IMR-90 (cell line): Measurements from ENCODE around the gene TIMM10. TPM values are rescaled to one million over a fixed set of nuclear protein-coding genes. Genes with fewer than 3 reads are reported as not detected.

Experiments
- ATAC-seq: fragments of 200-7000 bp; cut with Tn5 transposase; 2 replicates; pipeline ENCODE4 v1.9.1; 2020; ENCODE audit warnings: low read depth, mild to moderate bottlenecking, moderate library complexity
- BruUV-seq: library from RNA; stranded (reverse); fragments of 400-500 nt; replicated peaks from 2 replicates; lab custom pipeline; 2021; lab: Mats Ljungman, UMichigan
- CTCF ChIA-PET: fragments of 300-600 bp; formaldehyde crosslinking; extraction: SDS; loops from one replicate; lab custom pipeline; 2021; ENCODE audit warnings: antibody characterized with exemption; lab: Yijun Ruan, JAX
- POLR2A ChIA-PET: fragments of 300-600 bp; sonication (Branson Sonifier 250); formaldehyde crosslinking; loops from one replicate; lab custom pipeline; 2022; ENCODE audit warnings: antibody characterized with exemption; ENCODE audit not compliant: unreplicated experiment; lab: Charles Lee
- DNase-seq: peaks from one replicate; pipeline ENCODE4 v3.0.0; 2013
- H2AFZ ChIP-seq: replicated peaks from 2 replicates; pipeline ENCODE3; 2013; ENCODE audit warnings: low read length, mild to moderate bottlenecking; ENCODE audit not compliant: poor library complexity
- H2AK5ac ChIP-seq: 2 replicates; pipeline ENCODE4 v1.6.1; 2013; ENCODE audit warnings: low read depth, low read length, inconsistent platforms
- H2AK9ac ChIP-seq: replicated peaks from 2 replicates; pipeline ENCODE3; 2013; ENCODE audit warnings: mild to moderate bottlenecking, low read depth, low read length, moderate library complexity; ENCODE audit not compliant: poor library complexity
- H2BK120ac ChIP-seq: 2 replicates; pipeline ENCODE4 v1.6.1; 2013; ENCODE audit warnings: low read depth, low read length, inconsistent platforms
- H2BK15ac ChIP-seq: 3 replicates; pipeline ENCODE4 v1.6.1; 2013; ENCODE audit warnings: low read depth, low read length, inconsistent platforms
- H2BK20ac ChIP-seq: 2 replicates; pipeline ENCODE4 v1.6.1; 2013; ENCODE audit warnings: low read depth, mild to moderate bottlenecking, inconsistent platforms, low read length, moderate library complexity
- H2BK5ac ChIP-seq: 2 replicates; pipeline ENCODE4 v1.6.1; 2013; ENCODE audit warnings: mild to moderate bottlenecking, low read depth, low read length, inconsistent platforms; ENCODE audit not compliant: poor library complexity, severe bottlenecking
- H3K14ac ChIP-seq: replicated peaks from 2 replicates; pipeline ENCODE4 v1.6.1; 2013; ENCODE audit warnings: low read depth, low read length, inconsistent platforms
- H3K18ac ChIP-seq: 2 replicates; pipeline ENCODE4 v1.6.1; 2013; ENCODE audit warnings: low read depth, low read length, control low read depth
- H3K23ac ChIP-seq: 2 replicates; pipeline ENCODE4 v1.6.1; 2013; ENCODE audit warnings: low read depth, low read length, inconsistent platforms
- H3K27ac ChIP-seq: 2 replicates; pipeline ENCODE4 v1.5.1; 2013; ENCODE audit warnings: mild to moderate bottlenecking, control low read depth, low read length; ENCODE audit not compliant: insufficient read depth
- H3K27me3 ChIP-seq: 2 replicates; pipeline ENCODE4 v1.6.1; 2013; ENCODE audit warnings: low read length; ENCODE audit not compliant: control insufficient read depth, insufficient read depth
- H3K36me3 ChIP-seq: 2 replicates; pipeline ENCODE4 v1.6.1; 2013; ENCODE audit warnings: low read length, mixed read lengths; ENCODE audit not compliant: control insufficient read depth, insufficient read depth
- H3K4ac ChIP-seq: 2 replicates; pipeline ENCODE4 v1.6.1; 2013; ENCODE audit warnings: low read depth, low read length, inconsistent platforms
- H3K4me1 ChIP-seq: 2 replicates; pipeline ENCODE4 v1.6.1; 2013; ENCODE audit warnings: low read length, mixed read lengths; ENCODE audit not compliant: control insufficient read depth, insufficient read depth
- H3K4me2 ChIP-seq: 2 replicates; pipeline ENCODE4 v1.6.1; 2013; ENCODE audit warnings: low read depth, mild to moderate bottlenecking, control low read depth, low read length, moderate library complexity
- H3K4me3 ChIP-seq: 2 replicates; pipeline ENCODE4 v1.5.1; 2013; ENCODE audit warnings: low read depth, mild to moderate bottlenecking, control low read depth, low read length, moderate library complexity; ENCODE audit not compliant: insufficient read depth
- H3K56ac ChIP-seq: 2 replicates; pipeline ENCODE4 v1.6.1; 2013; ENCODE audit warnings: low read length, inconsistent platforms; ENCODE audit not compliant: insufficient read depth; ENCODE audit errors: extremely low read depth
- H3K79me1 ChIP-seq, 2 experiments: 2 replicates each; pipeline ENCODE4 v1.6.1; 2013; ENCODE audit warnings: low read length in 2 of 2, inconsistent platforms in 1 of 2, low read depth in 1 of 2
- H3K9ac ChIP-seq: 2 replicates; pipeline ENCODE4 v1.6.1; 2013; ENCODE audit warnings: low read depth, low read length, control low read depth
- H3K9me1 ChIP-seq: 2 replicates; pipeline ENCODE4 v1.6.1; 2013; ENCODE audit warnings: low read length, inconsistent platforms; ENCODE audit not compliant: insufficient read depth
- H3K9me3 ChIP-seq: 2 replicates; pipeline ENCODE4 v1.6.1; 2013; ENCODE audit warnings: low read length; ENCODE audit not compliant: control insufficient read depth, insufficient read depth
- H4K20me1 ChIP-seq: 2 replicates; pipeline ENCODE4 v1.6.1; 2013; ENCODE audit warnings: low read length, inconsistent platforms; ENCODE audit not compliant: insufficient read depth
- H4K5ac ChIP-seq: 2 replicates; pipeline ENCODE4 v1.6.1; 2013; ENCODE audit warnings: mild to moderate bottlenecking, low read depth, low read length, control low read depth
- H4K8ac ChIP-seq, 2 experiments: 2 replicates each; pipeline ENCODE4 v1.6.1; 2013; ENCODE audit warnings: low read depth in 2 of 2, low read length in 2 of 2, control low read depth in 1 of 2, inconsistent platforms in 1 of 2
- H4K91ac ChIP-seq: 2 replicates; pipeline ENCODE4 v1.6.1; 2013; ENCODE audit warnings: low read depth, low read length, inconsistent platforms; ENCODE audit not compliant: insufficient read depth
- BHLHE40 ChIP-seq: fragments of 150-350 bp; IDR thresholded peaks from 2 replicates; pipeline ENCODE4 v1.6.1; 2016; ENCODE audit warnings: mild to moderate bottlenecking, low read depth, low read length
- CEBPB ChIP-seq: IDR thresholded peaks from 2 replicates; pipeline ENCODE4 v1.6.1; 2012; ENCODE audit warnings: low read depth, low read length, improper control_type of control experiment
- ELK1 ChIP-seq: fragments of 150-350 bp; IDR thresholded peaks from 2 replicates; pipeline ENCODE4 v1.6.1; 2016; ENCODE audit warnings: low read depth, mild to moderate bottlenecking, low read length, moderate library complexity, borderline replicate concordance
- MAFK ChIP-seq: IDR thresholded peaks from 2 replicates; pipeline ENCODE4 v1.6.1; 2012; ENCODE audit warnings: low read depth, low read length, improper control_type of control experiment
- MXI1 ChIP-seq: IDR thresholded peaks from 2 replicates; pipeline ENCODE4 v1.6.1; 2012; ENCODE audit warnings: low read depth, mild to moderate bottlenecking, low read length, moderate library complexity, borderline replicate concordance
- NFE2L2 ChIP-seq: fragments of 150-350 bp; IDR thresholded peaks from 2 replicates; pipeline ENCODE4 v1.6.1; 2016; ENCODE audit warnings: low read depth, mild to moderate bottlenecking, low read length
- POLR2A ChIP-seq: IDR thresholded peaks from 2 replicates; pipeline ENCODE4 v1.6.1; 2012; ENCODE audit warnings: mild to moderate bottlenecking, low read depth, low read length
- RFX5 ChIP-seq: IDR thresholded peaks from 2 replicates; pipeline ENCODE4 v1.8.0; 2012; ENCODE audit warnings: low read depth, mild to moderate bottlenecking, low read length, moderate library complexity
- SMC3 ChIP-seq: fragments of 150-350 bp; IDR thresholded peaks from 2 replicates; pipeline ENCODE4 v1.6.1; 2016; ENCODE audit warnings: low read depth, mild to moderate bottlenecking, antibody characterized with exemption, low read length, moderate library complexity
- WGBS, 2 experiments: methylation state at CpG; one replicate each; pipeline versions ENCODE4 v1.1.5 to v1.1.7; 2013; ENCODE audit warnings: missing lambda C conversion rate in 2 of 2; ENCODE audit not compliant: insufficient read length in 1 of 2; ENCODE audit errors: extremely low coverage in 2 of 2; 5-methylcytosine and 5-hydroxymethylcytosine counted together
- dilution Hi-C: fragments of 300-500 bp; cut with HindIII; formaldehyde crosslinking; loops from one replicate; pipeline ENCODE4 v1.14.3; 2018; ENCODE audit warnings: low sequenced_read_pairs; ENCODE audit not compliant: unreplicated experiment
- in situ Hi-C: fragments of 300-500 bp; cut with MboI; formaldehyde crosslinking; loops from 3 replicates; pipeline ENCODE4 v1.14.3; 2019; ENCODE audit warnings: low sequenced_read_pairs, inconsistent platforms, mixed read lengths
- intact Hi-C: fragments of 100-400 bp; cut with micrococcal nuclease; formaldehyde crosslinking; loops from 2 replicates; pipeline ENCODE4 v1.10.0; 2022
- polyA plus RNA-seq, 3 experiments: library from polyadenylated mRNA; depleted of rRNA; stranded (reverse); fragments of >200 nt; gene quantifications; 2 replicates each; pipeline ENCODE4 v1.2.3, GENCODE V29; 2012; ENCODE audit warnings: low replicate concordance in 1 of 3
- total RNA-seq: library from RNA; depleted of rRNA; stranded (reverse); fragments of >200 nt; gene quantifications from 2 replicates; pipeline ENCODE4 v1.2.3, GENCODE V29; 2012

The TIMM10 gene
- total and polyA plus RNA-seq, 2 of the 4 experiments (the other 2 are of a cell fraction): 96.8 to 135 TPM

GRCh38 chr11:57546451-57546850, 15.9 kb upstream of the TIMM10 start:
- no CpG with 5 or more reads among the region's 7 CpGs for WGBS, 2 experiments
- POLR2A ChIA-PET: no interaction called here
- no peak overlapping the region for H3K14ac ChIP-seq

More at GRCh38 chr11:57546451-57546850, 15.9 kb upstream of the TIMM10 start:
- no peak overlapping the region for H3K4me2 ChIP-seq
- no peak overlapping the region for H2BK120ac ChIP-seq
- no peaks in the 10 kb centered on the region for H3K4me1 ChIP-seq
- H3K56ac ChIP-seq: no peak overlapping the region
- no peak overlapping the region for H3K9ac ChIP-seq
- no peak overlapping the region for H2BK5ac ChIP-seq
- H3K18ac ChIP-seq: no peak overlapping the region
- CTCF ChIA-PET: no interaction called here
- in situ Hi-C loops (no loop called here), dilution Hi-C loops (no loop called here), intact Hi-C loops (no loop called here)
- H3K9me1 ChIP-seq: no peaks in the 10 kb centered on the region
- H4K5ac ChIP-seq: no peak overlapping the region
- peak overlapping the region; percentile 32 for H2AFZ ChIP-seq
- peaks cover 17% of the 10 kb centered on the region for H3K36me3 ChIP-seq
- H4K20me1 ChIP-seq: no peaks in the 10 kb centered on the region
- no peak overlapping the region for H4K8ac ChIP-seq
- no peak overlapping the region for H4K91ac ChIP-seq
- TF ChIP-seq MAFK (no peak), SMC3 (no peak), BHLHE40 (no peak), MXI1 (no peak), RFX5 (no peak), CEBPB (no peak), POLR2A (no peak), ELK1 (no peak), NFE2L2 (no peak)
- no peak overlapping the region for H2BK20ac ChIP-seq
- ATAC-seq: no peak
- no peak overlapping the region for H2BK15ac ChIP-seq
- no peak for DNase-seq
- H2AK5ac ChIP-seq: no peak overlapping the region
- BruUV-seq: no TSS peak
- H3K27me3 ChIP-seq: peaks cover 11% of the 10 kb centered on the region
- H3K79me1 ChIP-seq: no peaks in the 10 kb centered on the region
- H3K4ac ChIP-seq: no peak overlapping the region
- H3K9me3 ChIP-seq: no peaks in the 10 kb centered on the region
- no peak overlapping the region for H2AK9ac ChIP-seq
- H3K27ac ChIP-seq: no peak overlapping the region
- H3K23ac ChIP-seq: no peak overlapping the region
- no peak overlapping the region for H3K4me3 ChIP-seq
